Midbrain (tissue), 1 donor: Measurements from ENCODE around the gene PHYHD1.

Experiments
- DNase-seq: peaks from one replicate; lab custom pipeline; 2025; lab: John Stamatoyannopoulos, UW

Gene PHYHD1

GRCh38 chr9:128901379-128901778 lies 19.4 kb upstream of the PHYHD1 start:
- no peak for DNase-seq

DNA sequence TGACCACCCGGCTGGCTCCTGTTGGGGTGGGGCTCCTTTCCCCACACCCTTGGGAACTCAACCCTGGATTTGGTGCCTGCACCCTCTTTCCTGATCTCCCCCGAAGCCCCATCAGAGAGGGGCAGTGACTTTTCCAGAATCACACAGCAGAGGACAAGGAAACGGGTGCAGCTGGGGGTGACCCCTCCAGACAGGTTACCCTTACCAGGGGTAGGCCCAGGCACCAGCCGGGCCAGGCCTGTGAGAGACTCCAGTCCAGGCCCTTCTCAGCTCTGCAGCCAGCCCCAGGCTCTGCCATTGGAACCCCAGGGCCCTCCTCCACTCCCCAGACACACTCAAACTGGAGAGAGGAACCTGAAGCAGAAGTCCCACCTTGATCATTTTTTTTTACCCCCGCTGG lies 19.0 kb upstream of the PHYHD1 start:
- DNase-seq: no peak

DNA sequence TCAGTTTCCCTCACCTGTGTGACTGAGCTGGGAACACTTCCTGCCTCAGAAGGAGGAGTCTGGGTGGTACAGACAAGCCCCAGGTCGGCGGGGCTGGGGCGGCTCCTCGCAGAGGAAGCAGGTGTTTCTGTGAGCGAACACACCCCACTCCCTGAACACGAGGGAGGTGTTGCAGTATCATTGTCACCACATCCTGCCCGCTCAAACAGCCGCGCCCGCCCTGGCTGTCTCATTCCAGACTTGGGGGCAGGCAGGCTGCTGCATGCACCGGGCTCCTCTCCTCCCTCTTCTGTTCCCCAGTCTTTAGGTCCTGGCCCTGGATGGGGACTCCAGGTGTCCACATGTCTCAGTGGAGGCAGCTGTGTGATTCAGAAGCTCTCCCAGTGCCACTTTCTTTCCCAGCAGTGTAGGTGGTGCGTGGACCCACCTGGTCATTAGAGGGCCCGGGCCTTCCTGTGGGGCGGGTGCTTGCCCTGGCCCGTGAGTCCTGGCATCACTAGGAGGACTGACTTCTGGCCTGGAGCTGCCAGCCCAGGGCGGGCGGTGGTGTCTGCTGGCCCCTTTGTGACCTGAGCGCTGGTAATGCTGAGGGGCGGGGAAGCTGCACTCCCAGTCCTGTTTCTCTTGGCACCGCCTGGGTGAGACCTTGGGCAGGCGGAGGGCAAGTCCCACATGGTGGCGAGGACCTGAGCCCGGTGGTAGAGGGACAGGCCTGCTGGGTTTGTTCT lies 18.3 kb upstream of the PHYHD1 start:
- DNase-seq: no peak

DNA sequence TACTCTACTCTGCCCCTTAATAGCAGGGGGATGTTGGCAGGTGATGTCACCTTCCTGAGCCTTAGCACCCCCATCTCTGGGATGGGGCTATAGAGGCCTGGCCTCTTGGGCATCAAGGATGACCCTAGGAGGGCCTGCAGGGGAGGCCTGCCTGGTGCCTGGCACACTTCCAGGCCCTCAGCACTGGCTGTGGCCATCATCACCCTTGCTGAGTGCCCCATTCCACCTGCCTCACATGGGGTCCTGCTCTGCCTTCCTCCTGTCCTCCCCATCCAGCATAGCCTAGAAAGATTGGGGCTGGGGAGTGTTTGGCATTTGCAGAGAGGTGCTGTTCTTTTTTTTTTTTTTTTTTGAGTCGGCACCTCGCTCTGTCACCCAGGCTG lies 17.7 kb upstream of the PHYHD1 start:
- DNase-seq: no peak

DNA sequence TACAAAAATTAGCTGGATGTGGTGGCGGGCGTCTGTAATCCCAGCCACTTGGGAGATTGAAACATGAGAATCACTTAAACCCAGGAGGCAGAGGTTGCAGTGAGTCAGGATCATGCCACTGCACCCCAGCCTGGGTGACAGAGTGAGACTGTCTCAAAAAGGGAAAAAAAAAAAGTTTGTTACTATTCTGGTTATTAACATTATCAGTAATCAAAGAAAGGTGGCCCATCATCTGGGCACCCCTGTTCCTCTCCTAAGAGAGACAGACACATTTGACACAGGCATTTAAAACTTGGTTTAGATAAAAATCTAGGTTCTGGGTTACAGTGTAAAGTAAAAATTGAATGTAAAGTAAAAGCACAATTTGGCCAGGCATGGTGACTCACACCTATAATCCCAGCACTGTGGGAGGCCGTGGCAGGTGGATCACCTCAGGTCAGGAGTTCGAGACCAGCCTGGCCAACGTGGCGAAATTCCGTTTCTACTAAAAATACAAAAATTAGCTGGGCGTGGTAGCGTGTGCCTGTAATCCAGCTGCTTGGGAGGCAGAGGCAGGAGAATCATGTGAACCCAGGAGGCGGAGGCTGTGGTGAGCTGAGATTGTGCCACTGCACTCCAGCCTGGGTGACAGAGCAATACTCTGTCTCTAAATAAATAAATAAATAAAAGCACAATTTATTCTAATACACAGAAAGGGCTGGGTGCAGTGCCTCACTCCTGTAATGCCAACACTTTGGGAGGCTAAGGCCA lies 16.7 kb upstream of the PHYHD1 start:
- no peak for DNase-seq

DNA sequence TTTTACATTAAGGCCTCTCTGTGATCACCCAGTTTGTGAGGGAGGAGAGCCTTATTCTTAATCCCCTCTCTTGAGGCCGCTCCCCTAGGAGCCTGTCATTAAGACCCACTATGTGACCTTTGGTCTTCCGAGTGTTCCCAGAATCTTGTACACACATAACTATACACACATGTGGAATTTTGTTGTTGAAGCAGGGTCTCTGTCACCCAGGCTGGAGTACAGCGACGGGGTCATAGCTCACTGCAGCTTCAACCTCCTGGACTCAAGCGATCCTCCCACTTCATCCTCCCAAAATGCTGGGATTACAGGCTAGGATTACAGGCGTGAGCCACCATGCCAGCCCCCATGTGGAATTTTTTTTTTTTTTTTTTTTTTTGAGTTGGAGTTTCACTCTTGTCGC lies 14.8 kb upstream of the PHYHD1 start:
- DNase-seq: no peak

DNA sequence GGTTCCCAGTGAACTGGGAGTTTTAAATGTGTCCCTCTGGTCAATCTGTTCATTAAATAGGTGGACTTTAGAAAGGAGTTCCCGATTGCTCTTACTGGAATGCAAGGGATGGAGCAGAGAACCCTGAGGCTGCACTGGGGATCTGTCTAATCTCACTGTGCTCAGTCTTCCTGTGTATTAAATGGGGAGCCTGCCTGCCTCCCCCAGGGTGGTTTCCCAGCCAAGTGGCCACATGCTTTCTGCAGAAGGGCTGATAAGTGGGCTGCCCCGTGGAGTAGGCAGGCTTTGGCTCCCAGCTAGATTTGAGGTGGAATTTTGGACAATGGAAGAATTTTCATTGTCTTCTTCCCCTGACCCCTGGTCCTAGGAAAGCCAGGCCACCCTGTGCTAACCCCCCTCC lies 14.0 kb upstream of the PHYHD1 start:
- DNase-seq: no peak

DNA sequence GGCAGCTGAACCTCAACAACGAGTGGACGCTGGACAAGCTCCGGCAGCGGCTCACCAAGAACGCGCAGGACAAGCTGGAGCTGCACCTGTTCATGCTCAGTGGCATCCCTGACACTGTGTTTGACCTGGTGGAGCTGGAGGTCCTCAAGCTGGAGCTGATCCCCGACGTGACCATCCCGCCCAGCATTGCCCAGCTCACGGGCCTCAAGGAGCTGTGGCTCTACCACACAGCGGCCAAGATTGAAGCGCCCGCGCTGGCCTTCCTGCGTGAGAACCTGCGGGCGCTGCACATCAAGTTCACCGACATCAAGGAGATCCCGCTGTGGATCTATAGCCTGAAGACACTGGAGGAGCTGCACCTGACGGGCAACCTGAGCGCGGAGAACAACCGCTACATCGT lies 12.4 kb upstream of the PHYHD1 start:
- DNase-seq: no peak

DNA sequence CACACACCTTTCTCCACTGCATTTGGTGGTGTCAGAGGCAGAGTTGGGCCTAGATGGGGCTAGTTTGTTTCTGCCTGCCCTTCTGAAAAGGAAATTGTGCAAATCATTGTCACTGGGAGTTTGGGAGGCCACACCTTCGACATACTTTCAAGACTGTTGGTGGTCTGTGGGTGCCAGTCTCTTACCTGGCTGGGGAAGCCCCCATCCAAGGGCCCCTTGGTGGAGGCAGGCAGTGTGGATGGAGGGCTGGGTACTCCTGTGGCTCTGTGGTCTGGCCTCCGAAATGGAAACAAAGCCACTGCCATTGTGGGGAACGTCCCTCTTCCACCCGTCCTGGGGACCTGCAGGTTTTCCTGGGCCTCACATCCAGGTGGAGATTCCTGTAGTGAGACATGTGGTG lies 10.9 kb upstream of the PHYHD1 start:
- DNase-seq: no peak

GRCh38 chr9:128910906-128911305 lies 9.9 kb upstream of the PHYHD1 start:
- DNase-seq: no peak

DNA sequence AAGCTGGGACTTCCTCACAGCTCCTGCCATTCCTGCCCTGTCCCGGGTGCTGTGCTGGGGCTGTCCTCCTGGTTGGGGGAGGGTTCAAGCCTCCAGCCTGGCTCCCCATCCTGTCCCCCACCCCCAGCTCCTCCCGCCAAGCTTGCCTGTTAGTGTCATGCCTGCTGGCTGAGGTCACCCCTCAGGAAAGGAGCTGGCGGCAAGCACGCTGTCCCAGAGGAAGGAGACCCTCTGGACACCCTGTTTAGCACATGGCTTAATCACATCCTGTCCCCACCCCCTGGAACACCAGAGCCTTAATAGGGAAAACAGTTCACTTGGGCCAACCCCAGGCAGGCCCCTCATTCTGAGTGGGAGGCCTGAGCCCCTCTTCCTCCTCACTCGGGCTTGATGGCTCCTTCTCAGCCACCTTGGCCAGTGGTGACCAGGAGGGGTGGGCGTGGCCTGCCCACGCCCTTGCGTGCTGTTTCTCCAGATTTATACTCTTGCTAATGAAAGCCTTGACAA lies 9.2 kb upstream of the PHYHD1 start:
- no peak for DNase-seq

DNA sequence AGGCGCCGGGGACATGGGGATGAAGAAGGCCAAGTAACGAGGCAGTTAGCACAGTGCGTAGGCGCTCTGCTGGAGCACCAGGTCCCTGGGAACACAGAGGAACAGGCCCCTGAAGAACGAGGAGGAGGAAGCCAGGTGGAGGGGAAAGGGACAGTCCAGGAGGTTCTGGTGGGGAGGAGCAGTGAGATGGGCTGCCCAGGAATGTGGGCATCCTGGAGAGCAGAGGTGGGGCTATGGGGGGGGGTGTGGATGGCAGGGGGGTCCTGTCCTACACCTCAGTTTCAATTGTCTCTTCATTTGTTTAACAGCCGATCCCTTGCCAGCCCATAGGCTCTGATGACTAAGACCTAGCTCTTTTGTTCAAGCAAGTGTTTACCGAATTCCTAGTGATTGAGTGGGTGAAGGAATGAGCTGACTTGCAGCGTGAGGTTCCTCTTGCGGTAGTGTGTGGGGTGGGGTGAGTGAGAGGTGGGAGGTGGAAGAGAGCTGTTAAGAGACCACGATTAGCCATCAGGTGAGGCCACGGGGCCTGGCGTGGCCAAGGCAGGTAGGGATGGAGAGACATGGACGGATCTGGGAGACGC lies 8.4 kb upstream of the PHYHD1 start:
- no peak for DNase-seq

- no peak for DNase-seq
Measured at GRCh38 chr9:128913048-128913900, 7.5 kb upstream of the PHYHD1 start.

DNA sequence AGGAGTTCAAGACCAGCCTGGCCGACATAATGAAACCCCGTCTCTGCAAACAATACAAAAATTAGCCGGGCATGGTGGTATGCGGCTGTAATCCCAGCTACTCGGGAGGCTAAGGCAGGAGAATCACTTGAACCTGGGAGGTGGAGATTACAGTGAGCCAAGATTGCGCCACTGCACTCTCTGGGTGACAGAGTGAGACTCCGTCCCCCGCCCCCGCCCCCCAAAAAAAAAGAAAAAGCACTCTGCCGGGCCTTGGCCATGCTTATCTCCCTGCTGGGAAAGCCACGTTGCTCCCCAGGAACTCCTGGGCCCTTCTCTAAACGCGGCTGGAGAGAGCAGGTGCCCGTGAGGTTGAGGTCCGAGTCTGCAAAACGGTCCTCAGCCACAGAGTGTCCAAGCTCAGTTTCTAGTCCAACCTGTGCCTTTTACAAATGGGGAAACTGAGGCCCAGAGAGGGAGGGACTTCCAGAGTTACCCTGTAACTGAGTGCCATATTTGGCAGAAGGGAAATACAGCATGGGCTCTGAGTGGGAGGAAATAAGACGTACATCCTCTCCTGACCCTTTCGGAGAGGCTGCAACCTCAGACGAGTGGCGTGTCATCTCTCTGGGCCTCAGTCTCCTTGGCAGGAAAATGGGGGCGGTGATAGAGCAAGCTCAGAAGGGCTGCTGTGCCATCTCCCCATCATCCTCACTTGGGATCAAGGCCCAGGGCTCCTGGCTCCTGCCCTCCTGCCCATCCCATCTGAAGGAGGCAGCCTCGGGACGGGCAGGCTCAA lies 6.6 kb upstream of the PHYHD1 start:
- no peak for DNase-seq

- no peak for DNase-seq
Measured at GRCh38 chr9:128916204-128916603, 4.6 kb upstream of the PHYHD1 start.

- no peak for DNase-seq
Measured at GRCh38 chr9:128916745-128917144, 4.0 kb upstream of the PHYHD1 start.

- peak; percentile 78 for DNase-seq
Measured at GRCh38 chr9:128917151-128917849, 3.5 kb upstream of the PHYHD1 start.

GRCh38 chr9:128918921-128919320 lies 1.9 kb upstream of the PHYHD1 start:
- no peak for DNase-seq

- DNase-seq: no peak
Measured at GRCh38 chr9:128919402-128920089, 1.2 kb upstream of the PHYHD1 start.
